B cell (primary cell): ENCODE measurements around the gene DUSP14.

Experiments used
- CTCF ChIP-seq: fragments of 200-600 bp; IDR thresholded peaks from one replicate; pipeline ENCODE4 v1.8.0; 2022; ENCODE audit warnings: antibody characterized with exemption, mild to moderate bottlenecking
- EZH2 ChIP-seq: IDR thresholded peaks from 2 replicates; pipeline ENCODE4 v1.6.1; 2012; ENCODE audit warnings: borderline replicate concordance, low read depth, mild to moderate bottlenecking, moderate library complexity, low read length; ENCODE audit not compliant: insufficient read depth, poor library complexity, severe bottlenecking

- TF ChIP-seq CTCF (no peak), EZH2 (no peak)
Observed at GRCh38 chr17:37458805-37459204, 30.9 kb upstream of the DUSP14 start.
